HG03575 (cell line): ENCODE results near the gene TXNDC11.

Experiments
- ATAC-seq: cut with Tn5 transposase; IDR thresholded peaks from one replicate; pipeline ENCODE4 v1.9.1; 2021; ENCODE audit not compliant: unreplicated experiment, insufficient number of reproducible peaks, low FRiP score; ENCODE audit errors: extremely low read depth

Gene TXNDC11

GRCh38 chr16:11669380-11670146 lies 73.1 kb downstream of the TXNDC11 start:
- no peak for ATAC-seq

- no peak for ATAC-seq
Observed at GRCh38 chr16:11668623-11669379, 73.9 kb downstream of the TXNDC11 start.

- no peak for ATAC-seq
Observed at GRCh38 chr16:11667824-11668622, 74.6 kb downstream of the TXNDC11 start, which contains the start of gene SNN. Gene SNN, plus strand, starts transcription at chr16:11668455. Its CDS starts 7,605 bp downstream, at chr16:11676060.

- no peak for ATAC-seq
Observed at GRCh38 chr16:11667221-11667823, 75.3 kb downstream of the TXNDC11 start.

GRCh38 chr16:11666103-11667055 lies 76.3 kb downstream of the TXNDC11 start:
- no peak for ATAC-seq

GRCh38 chr16:11665071-11665491 lies 77.6 kb downstream of the TXNDC11 start:
- no peak for ATAC-seq

GRCh38 chr16:11662582-11662981 lies 80.1 kb downstream of the TXNDC11 start:
- no peak for ATAC-seq

GRCh38 chr16:11660565-11660964 lies 82.1 kb downstream of the TXNDC11 start:
- ATAC-seq, result no peak

GRCh38 chr16:11658896-11659708 lies 83.6 kb downstream of the TXNDC11 start:
- no peak for ATAC-seq

GRCh38 chr16:11657556-11657955 lies 85.1 kb downstream of the TXNDC11 start:
- ATAC-seq, result no peak

- ATAC-seq, result no peak
Observed at GRCh38 chr16:11655655-11656054, 87.0 kb downstream of the TXNDC11 start.

GRCh38 chr16:11651796-11652195 lies 90.9 kb downstream of the TXNDC11 start:
- ATAC-seq, result no peak

- ATAC-seq, result no peak
Observed at GRCh38 chr16:11650641-11651591, 91.7 kb downstream of the TXNDC11 start.

- no peak for ATAC-seq
Observed at GRCh38 chr16:11649276-11649675, 93.4 kb downstream of the TXNDC11 start.

GRCh38 chr16:11642765-11643116 lies 99.9 kb downstream of the TXNDC11 start:
- ATAC-seq, result no peak
